Measurements from ENCODE around the gene TMEM131L. TPM values are rescaled to one million over a fixed set of nuclear protein-coding genes. Genes with fewer than 3 reads are reported as not detected.
"Not testable (repeated sequence)": the region's sequence is repeated elsewhere in the genome, so short reads cannot be mapped to it uniquely, and the experiment has no call there.

Gene TMEM131L, protein sequence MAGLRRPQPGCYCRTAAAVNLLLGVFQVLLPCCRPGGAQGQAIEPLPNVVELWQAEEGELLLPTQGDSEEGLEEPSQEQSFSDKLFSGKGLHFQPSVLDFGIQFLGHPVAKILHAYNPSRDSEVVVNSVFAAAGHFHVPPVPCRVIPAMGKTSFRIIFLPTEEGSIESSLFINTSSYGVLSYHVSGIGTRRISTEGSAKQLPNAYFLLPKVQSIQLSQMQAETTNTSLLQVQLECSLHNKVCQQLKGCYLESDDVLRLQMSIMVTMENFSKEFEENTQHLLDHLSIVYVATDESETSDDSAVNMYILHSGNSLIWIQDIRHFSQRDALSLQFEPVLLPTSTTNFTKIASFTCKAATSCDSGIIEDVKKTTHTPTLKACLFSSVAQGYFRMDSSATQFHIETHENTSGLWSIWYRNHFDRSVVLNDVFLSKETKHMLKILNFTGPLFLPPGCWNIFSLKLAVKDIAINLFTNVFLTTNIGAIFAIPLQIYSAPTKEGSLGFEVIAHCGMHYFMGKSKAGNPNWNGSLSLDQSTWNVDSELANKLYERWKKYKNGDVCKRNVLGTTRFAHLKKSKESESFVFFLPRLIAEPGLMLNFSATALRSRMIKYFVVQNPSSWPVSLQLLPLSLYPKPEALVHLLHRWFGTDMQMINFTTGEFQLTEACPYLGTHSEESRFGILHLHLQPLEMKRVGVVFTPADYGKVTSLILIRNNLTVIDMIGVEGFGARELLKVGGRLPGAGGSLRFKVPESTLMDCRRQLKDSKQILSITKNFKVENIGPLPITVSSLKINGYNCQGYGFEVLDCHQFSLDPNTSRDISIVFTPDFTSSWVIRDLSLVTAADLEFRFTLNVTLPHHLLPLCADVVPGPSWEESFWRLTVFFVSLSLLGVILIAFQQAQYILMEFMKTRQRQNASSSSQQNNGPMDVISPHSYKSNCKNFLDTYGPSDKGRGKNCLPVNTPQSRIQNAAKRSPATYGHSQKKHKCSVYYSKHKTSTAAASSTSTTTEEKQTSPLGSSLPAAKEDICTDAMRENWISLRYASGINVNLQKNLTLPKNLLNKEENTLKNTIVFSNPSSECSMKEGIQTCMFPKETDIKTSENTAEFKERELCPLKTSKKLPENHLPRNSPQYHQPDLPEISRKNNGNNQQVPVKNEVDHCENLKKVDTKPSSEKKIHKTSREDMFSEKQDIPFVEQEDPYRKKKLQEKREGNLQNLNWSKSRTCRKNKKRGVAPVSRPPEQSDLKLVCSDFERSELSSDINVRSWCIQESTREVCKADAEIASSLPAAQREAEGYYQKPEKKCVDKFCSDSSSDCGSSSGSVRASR (N-terminal part only)
- 1 to 10 TPM; 7.7 to 8.9 (median 8.0) TPM for total RNA-seq (2021; fragmentation: NEBNext Ultra II Directional; extraction: Animal tissue kit (Norgen Biotek cat#: 25700))
- long read RNA-seq, partial matches to known transcripts = 1 of 3 reads
- long read RNA-seq, other reads (novel, unspliced or antisense) = 2 of 3 reads

DNA sequence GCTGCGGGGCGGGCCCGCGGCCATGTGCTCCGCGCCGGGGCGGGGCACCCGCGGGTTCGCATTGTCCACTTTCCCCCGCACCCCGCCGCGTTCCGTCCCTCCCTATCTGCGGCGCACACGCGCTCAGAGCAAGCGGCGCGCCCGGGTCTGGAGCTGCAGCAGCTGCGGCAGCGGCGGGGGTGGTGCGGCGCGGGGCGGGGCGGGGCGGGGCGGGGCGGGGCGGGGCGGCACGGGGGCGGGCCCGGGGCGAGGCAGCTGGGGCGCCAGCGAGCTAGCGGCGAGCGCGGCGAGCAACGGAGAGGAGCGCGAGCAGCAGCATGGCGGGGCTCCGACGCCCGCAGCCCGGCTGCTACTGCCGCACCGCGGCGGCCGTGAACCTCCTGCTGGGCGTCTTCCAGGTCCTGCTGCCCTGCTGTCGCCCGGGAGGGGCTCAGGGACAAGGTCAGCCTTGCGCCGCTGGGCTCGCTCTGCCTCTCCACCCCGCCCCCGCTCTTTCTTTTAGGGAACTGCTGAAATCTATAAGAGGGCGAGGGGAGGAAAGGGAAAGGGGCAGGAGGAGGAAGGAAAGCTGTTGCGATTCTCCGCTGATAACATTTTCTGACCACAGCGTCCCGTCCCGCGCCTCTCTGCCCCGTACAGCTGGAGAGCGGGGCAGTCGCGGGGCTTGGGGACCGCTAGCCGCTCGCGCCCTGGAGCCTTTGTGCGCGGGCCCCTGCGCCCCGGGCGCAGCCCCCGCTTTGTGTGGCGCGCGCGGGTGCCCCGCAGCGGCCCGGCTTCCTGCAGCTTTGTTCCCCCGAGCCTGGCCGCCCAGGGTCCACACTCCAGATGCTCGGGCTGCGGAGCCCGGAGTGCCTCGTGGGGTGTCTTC, at the start of gene TMEM131L:
TSS of gene TMEM131L (plus strand) at position 280 of the 868 bp plus-strand sequence. CDS start at position 318, 38 bp downstream.
- Mint-ChIP-seq H3K27ac (peak within 1 kb of the TSS; percentile 88), H3K4me3 (peak within 1 kb of the TSS; percentile 92), H3K4me1 (ENCODE audit: low read depth) (peaks cover 37% of the 10 kb centered on the region), H3K27me3 (ENCODE audit: insufficient read depth) (0 out of 2 replicates have a peak, but pooled peaks cover 2% of the 10 kb centered on the region), H3K36me3 (ENCODE audit: low read depth) (no peaks in the 10 kb centered on the region), H3K9me3 (no peaks in the 10 kb centered on the region)
- no peak; the same call in 1 of the 2 replicates for TF ChIP-seq CTCF (IDR thresholded peaks at IDR 0.05)
- peak; percentile 19 for DNase-seq

DNA sequence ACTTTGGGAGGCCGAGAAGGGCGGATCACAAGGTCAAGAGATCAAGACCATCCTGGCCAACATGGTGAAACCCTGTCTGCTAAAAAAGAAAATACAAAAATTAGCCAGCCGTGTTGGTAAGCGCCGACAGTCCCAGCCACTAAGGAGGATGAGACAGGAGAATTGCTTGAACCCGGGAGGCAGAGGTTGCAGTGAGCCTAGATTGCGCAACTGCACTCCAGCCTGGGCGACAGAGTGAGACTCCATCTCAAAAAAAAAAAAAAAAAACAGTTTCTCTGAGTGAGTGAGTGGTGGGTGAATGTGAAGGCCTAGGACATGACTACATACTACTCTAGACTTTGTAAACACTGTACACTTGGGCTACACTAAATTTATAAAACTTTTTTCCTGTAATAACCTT, 49.7 kb upstream of the TMEM131L start:
- not testable (repeated sequence) for H3K27ac Mint-ChIP-seq, H3K4me3 Mint-ChIP-seq

DNA sequence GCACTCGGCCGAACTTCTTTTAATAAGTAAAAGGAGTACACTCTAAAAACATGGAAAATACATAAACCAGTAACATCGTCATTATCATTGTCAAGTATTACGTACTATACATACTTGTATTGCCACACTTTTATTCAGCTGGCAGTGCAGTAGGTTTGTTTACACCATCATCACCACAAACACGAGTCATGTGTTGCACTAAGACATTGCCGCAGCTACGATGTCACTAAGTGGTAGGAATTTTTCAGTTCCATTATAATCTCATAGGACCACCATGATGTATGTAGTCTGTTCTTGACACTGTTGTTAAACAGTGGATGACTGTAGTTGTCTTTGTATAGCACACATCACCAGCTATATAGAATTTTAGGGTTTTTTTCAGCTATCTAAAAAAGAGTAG, 48.0 kb upstream of the TMEM131L start:
- no peak overlapping the region for H3K4me3 Mint-ChIP-seq
- no peak for DNase-seq
- no peak for TF ChIP-seq CTCF (IDR thresholded peaks at IDR 0.05)

More for the DNA sequence above, 49.7 kb upstream of the TMEM131L start:
- H3K4me1 Mint-ChIP-seq (ENCODE audit: low read depth); H3K9me3 Mint-ChIP-seq; H3K36me3 Mint-ChIP-seq (ENCODE audit: low read depth); H3K27me3 Mint-ChIP-seq (ENCODE audit: insufficient read depth); DNase-seq: not testable (repeated sequence)

DNA sequence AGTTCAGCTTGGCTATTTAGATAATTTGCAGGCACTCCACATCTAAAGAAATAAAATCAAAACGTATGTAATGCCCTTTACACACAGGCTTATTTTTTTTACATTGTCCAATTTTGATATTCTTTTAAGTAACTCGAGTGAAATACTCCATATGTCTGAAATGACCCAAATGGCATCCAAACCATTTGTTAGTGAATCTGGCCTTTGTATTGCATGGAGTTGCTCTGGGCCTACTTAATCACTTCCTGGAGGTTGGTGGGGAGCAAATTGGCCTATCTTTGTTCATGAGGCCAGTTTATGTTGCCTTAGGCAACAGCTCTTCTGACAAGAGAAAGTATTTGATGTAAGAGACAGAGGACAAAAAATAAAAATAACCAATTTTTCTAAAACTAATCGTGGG, 47.6 kb upstream of the TMEM131L start:
- no peaks in the 10 kb centered on the region for H3K36me3 Mint-ChIP-seq (ENCODE audit: low read depth)
- no peaks in the 10 kb centered on the region for H3K27me3 Mint-ChIP-seq (ENCODE audit: insufficient read depth)
- no peak overlapping the region for H3K4me3 Mint-ChIP-seq
- peaks cover 8% of the 10 kb centered on the region for H3K4me1 Mint-ChIP-seq (ENCODE audit: low read depth)
- no peaks in the 10 kb centered on the region for H3K9me3 Mint-ChIP-seq
- no peak for TF ChIP-seq CTCF (IDR thresholded peaks at IDR 0.05)
- peak overlapping the region; percentile 48; the same call in 1 of the 2 replicates for H3K27ac Mint-ChIP-seq
- DNase-seq = peak; percentile 13

More for the DNA sequence above, 48.0 kb upstream of the TMEM131L start:
- Mint-ChIP-seq H3K27ac (no peak overlapping the region), H3K36me3 (ENCODE audit: low read depth) (no peaks in the 10 kb centered on the region), H3K4me1 (ENCODE audit: low read depth) (peaks cover 8% of the 10 kb centered on the region), H3K27me3 (ENCODE audit: insufficient read depth) (no peaks in the 10 kb centered on the region), H3K9me3 (no peaks in the 10 kb centered on the region)

DNA sequence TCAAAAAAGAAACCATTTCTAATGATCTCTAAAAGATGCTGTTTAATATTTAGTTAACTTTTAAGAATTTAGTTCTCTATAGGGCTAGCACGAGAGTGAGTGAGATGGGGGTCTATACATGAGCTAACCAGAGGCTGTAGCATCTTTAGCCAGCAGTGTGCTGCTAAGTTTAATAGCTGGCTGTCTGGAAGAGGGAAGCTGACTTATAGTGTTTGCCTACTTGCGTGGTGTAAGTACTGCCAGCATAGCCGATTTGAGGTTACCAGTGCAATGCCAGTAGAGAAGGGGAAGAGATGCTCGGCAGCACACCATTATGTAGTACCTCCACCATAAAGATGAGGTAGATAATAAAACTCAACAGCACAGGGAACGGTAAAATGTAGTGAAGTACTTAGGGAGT, 47.1 kb upstream of the TMEM131L start:
- no peak overlapping the region for H3K4me3 Mint-ChIP-seq
- no peak for TF ChIP-seq CTCF (IDR thresholded peaks at IDR 0.05)
- peaks cover 8% of the 10 kb centered on the region for H3K4me1 Mint-ChIP-seq (ENCODE audit: low read depth)
- no peaks in the 10 kb centered on the region for H3K9me3 Mint-ChIP-seq
- H3K27me3 Mint-ChIP-seq (ENCODE audit: insufficient read depth) = no peaks in the 10 kb centered on the region
- no peak for DNase-seq
- peak overlapping the region; percentile 48; the same call in 1 of the 2 replicates for H3K27ac Mint-ChIP-seq
- H3K36me3 Mint-ChIP-seq (ENCODE audit: low read depth) = no peaks in the 10 kb centered on the region

Measured in HFFc6 (cell line).